Sigmoid colon (tissue), 4 donors: ENCODE measurements around the gene LRATD1.

Experiments
- CTCF ChIP-seq, 4 experiments: fragments of 450-650 bp in 3 of 4; fragments of 200-600 bp in 1 of 4; IDR thresholded peaks; one replicate each; pipeline ENCODE4 v1.5.1; 2016 to 2019; ENCODE audit warnings: antibody characterized with exemption in 4 of 4, mild to moderate bottlenecking in 3 of 4, moderate library complexity in 2 of 4
- EP300 ChIP-seq, 4 donors: sonication (generic); formaldehyde crosslinking; IDR thresholded peaks; one replicate each; pipeline ENCODE4 v1.6.1; 2017; ENCODE audit warnings: antibody characterized with exemption in 4 of 4

- no peak for TF ChIP-seq EP300 (IDR thresholded peaks at IDR 0.05)
- TF ChIP-seq CTCF (IDR thresholded peaks at IDR 0.05) = no peak
Measured at GRCh38 chr2:14614017-14614416, 18.5 kb upstream of the LRATD1 start.
